ENCODE data around the gene FHOD3.
A peak's percentile ranks its signal among the peaks of the same experiment; 100 is the strongest.

FHOD3 gene

GRCh38 chr18:36488131-36488530 lies 190.6 kb downstream of the FHOD3 start:
- no peak for DNase-seq

DNA sequence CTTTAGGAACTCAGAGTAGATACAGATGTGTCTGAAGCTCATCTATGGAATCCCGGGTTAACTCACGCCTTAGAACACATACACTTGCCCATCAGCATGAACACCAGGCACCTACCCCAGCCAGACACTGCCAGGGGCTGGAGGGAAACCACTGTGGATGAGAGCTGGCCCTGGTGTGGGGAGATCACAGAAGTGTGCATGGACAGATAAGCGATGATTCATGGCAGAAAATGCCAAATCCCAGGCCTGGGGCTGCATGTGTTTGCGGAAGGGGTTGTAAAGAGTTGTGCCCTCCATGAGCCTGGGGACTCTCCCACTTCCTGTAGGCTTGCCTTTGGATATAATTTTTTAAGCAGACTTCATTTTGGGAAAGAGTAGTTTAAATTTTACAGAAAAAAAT lies 193.4 kb downstream of the FHOD3 start:
- no peak for DNase-seq

DNA sequence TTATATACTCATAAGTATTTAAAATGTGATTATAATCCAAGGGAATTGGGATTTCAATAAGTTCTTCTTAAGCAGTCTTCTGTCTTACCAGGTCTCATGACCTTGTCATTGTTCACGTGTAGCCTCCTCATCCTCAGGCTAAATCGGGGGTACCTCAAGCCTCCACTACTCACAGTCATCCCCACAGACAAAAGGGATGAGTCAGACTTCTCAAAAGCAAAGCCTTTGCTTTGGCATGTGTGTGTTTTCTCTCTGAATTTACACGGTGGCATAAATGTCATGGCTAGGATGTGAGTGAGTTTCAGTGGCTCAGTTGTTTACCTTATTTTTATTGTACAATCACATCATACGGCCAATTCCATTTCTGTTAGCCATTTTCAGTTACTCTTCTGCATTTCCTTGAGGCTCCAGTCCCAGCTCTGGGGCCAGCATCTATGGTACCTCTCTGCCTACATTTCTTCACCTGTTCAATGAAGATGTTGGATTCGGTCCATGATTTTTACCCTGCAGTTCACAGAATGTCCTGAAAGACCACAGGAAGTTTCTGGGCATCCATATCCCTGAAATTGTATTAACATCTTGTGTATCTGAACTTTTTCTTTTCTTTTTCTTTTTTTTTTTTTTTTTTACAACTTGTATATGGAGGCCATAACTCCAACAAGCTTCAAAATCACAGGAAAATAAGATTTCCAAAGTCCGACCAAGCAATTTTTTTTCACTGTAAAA lies 195.3 kb downstream of the FHOD3 start:
- DNase-seq, result no peak

GRCh38 chr18:36493349-36494159 lies 196.0 kb downstream of the FHOD3 start:
- peak; percentile 27 for DNase-seq

- no peak for DNase-seq
Observed at GRCh38 chr18:36494160-36494437, 196.6 kb downstream of the FHOD3 start.

DNA sequence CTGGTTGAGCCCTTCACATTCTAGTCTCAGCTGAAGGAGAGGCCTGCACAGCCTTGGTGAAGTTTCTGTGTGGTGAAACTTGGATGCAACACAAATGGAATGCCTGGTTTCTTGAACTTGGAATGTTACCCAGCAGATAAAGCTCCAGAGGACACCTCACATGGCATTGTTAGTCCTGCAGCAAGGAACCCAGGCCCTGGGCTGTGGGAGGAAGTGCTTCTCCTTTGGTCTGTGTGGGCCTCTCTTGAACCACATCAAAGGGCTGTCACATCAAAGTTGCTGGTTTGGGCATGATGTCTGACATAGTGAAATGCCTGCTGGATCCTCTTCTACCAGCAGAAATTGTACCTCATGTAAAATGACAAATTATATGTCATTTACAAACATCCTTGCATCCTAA lies 198.5 kb downstream of the FHOD3 start:
- no peak for DNase-seq

- DNase-seq, result no peak
Observed at GRCh38 chr18:36499938-36500337, 202.4 kb downstream of the FHOD3 start.

DNA sequence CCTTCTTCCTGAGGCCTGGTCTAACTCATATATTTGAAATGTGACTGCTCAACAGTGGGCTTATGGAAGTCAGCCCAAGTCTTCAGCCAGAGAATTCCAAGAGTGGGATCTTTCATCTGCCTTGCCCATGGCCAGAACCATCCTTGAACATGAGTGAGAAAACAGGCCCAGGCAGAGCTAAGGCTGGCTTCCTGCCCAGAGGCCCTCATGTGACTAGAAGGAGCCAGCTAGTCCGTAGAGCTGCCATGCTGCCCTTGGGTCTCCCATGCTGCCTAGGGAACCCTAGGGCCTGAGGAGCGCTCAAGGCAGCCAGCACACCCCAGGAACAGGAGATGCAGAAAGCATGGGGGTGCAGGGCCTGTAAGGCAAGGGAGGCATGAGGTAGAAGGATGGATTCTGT lies 203.6 kb downstream of the FHOD3 start:
- DNase-seq, result no peak

DNA sequence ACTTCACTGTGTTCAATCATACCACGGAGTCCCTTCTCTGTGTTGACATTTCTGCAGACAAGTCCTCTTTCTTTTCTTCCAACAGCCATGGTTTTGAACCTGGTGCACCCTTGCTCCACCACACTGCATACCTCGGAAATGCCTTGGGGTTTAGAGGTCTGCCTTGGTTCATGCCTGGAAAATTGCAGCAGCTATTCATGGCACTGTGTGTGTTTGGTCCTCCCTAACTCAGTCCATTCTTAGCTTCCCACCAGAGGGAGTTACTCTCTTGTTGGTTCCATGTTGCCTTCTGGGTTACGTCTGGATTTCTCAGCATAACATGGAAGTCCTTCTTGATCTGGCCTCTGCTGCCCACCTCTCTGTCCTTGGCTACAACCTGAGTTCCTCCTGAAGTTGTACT lies 206.0 kb downstream of the FHOD3 start:
- no peak for DNase-seq

GRCh38 chr18:36504928-36505327 lies 207.4 kb downstream of the FHOD3 start:
- no peak for DNase-seq

DNA sequence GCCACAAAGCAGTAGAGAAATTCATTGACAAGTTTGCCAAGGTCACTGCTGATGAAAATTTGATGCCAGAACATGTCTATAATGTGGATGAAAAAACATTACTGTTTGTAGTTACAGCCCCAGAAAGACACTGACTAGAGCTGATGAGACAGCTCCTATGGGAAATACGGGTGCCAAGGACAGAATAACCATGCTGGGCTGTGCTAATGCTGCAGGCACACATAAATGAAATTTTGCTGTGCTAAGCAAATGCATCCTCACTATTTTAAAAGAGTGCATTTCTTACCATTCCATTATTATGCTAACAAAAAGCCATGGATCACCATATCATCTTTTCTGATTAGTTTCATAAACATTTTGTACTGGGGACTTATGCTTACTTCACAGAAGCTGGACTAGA lies 208.2 kb downstream of the FHOD3 start:
- DNase-seq, result no peak

DNA sequence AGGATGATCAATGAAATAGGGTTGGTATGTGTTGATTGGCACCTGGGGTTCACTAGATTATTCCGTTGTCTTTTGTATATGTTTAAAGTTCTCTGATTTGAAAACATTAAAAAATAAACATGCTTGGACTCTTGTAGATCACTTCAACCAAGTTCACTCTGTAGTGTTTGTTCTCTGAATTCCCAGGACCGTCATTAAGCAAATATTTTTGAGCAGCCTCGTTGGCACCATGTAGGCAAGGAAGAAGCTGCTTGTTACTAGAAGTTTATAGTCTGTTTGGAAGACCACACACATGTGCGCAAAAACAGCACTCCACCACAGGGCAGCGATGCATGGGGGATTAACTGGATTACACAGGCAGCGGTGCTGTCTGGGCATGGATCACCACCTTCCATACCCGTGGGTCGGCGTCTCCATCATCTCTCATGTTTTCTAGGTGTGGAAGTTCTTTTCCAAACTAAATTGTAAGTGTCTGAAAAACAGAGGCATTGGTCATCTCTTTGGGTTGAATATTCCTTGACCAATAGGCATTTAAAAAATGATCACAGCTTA lies 212.2 kb downstream of the FHOD3 start:
- no peak for DNase-seq

DNA sequence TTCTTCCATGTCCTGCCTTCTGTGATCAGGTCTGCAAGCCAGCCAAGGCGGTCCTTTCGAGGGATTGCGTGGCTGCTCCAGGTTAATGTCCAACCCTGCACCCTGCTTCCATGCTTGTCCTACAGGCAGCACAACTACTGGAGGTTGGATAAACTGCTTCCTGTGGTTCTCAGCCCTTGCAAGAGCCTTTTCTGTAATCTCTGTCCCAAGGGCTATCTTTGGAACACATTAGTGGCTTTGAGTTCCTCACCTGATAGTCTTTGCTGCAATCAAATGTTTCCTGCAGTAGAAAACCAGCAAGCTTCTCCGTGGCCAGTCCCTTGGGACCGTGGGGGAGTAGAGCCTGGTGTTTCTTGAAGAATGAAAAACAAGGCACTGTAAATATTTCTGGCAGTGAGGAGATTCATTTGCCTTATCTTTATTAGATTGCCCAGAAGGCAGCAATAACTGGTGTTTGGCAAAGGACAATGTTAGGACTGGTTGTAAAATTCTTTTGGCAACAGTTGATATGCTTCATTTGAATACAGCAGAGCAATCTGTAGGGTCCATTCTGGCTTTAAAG lies 214.4 kb downstream of the FHOD3 start:
- DNase-seq, result no peak

GRCh38 chr18:36513556-36513955 lies 216.0 kb downstream of the FHOD3 start:
- no peak for DNase-seq

- DNase-seq, result no peak
Observed at GRCh38 chr18:36514778-36515177, 217.3 kb downstream of the FHOD3 start.

- DNase-seq, result no peak
Observed at GRCh38 chr18:36516258-36516657, 218.7 kb downstream of the FHOD3 start.

DNA sequence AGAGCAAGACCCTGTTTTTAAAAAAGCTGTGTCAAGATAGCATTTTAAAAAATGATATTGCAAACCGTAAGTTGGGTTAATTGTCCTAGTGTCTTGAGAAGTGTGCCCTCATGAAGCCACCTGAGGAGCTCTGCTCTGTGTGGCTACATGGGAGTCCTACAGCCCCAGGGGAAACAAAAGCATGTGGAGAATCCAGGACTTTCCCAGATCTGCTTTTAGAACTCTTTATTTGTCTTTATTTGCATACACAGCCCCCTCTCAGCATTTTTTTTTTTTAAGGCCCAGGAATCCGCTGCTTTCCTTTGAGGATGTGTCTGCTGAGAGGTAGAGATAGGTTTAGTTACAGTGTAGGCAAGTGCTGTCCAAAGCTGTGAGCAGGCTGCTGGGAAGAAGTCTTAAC lies 219.2 kb downstream of the FHOD3 start:
- no peak for DNase-seq

DNA sequence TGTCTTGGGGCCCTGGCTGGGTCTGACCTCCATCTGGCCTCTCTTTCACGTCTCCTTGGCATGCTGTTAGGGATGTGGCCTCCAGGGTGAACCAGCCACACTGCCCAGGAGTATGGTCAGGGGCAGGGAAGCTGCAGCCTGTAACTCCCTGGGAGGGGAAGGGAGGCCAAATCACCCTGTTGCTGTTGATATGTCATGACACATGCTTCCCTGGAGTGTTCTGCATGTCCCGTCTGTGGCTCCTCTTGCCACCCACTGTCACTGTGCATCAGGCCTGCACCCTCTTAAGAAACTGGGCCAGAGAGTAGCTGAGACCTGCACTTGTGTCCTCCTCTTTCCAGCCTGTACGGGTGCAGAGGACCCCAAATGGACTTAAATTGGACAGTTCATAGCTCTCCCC lies 221.3 kb downstream of the FHOD3 start:
- DNase-seq, result no peak

GRCh38 chr18:36519358-36519757 lies 221.8 kb downstream of the FHOD3 start:
- DNase-seq, result no peak

- DNase-seq, result no peak
Observed at GRCh38 chr18:36522509-36522908, 225.0 kb downstream of the FHOD3 start.

- no peak for DNase-seq
Observed at GRCh38 chr18:36525913-36526312, 228.4 kb downstream of the FHOD3 start.

DNA sequence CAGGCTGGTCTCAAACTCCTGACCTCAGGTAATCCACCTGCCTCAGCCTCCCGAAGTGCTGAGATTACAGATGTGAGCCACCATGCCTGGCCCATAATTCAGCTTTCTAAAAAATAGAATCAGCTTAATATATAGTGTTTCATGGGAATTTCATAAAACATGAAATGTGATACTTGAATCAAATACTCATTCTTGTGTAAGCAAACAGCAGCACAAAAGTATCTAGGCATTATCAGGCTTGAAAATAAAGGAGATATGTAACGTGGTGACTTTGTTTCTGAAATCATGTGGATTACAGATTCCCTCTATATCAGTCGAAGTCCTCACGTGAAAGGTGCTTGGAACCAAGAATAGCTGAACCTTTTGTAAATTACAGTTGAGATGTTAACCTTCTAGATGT lies 229.1 kb downstream of the FHOD3 start:
- DNase-seq, result no peak

DNA sequence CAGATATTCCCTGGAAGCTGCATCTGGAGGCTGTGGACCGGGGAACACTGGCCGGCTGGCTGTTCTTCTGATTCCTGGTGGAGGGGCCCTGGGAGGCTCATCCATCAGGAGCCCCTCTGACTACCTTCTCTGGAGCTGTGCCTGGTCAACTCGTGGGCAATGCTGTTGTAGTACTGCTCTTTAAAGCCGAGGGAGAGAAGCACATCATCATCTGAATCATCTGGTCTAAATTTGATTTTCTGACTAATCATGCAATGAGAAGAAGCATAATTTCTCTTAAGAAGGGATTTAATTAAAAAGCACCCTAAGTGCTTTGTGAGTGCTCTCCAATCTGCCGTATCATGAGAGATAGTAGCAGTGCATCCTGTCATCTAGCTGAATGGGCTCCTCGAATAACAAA lies 229.5 kb downstream of the FHOD3 start:
- DNase-seq, result no peak

Measured in DMS153 (cell line).